Measurements from ENCODE around the gene SIGLEC11.
"Not testable (repeated sequence)": the region's sequence is repeated elsewhere in the genome, so short reads cannot be mapped to it uniquely, and the experiment has no call there.

The SIGLEC11 gene

DNA sequence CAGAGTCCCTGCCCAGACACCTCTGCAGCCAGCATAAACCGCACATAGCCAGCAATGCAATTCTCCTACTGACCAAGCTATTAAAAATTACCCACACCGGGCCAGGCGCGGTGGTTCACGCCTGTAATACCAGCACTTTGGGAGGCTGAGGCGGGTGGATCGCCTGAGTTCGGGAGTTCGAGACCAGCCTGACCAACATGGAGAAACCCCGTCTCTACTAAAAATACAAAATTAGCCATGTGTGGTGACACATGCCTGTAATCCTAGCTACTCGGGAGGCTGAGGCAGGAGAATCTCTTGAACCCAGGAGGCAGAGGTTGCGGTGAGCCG is 36.1 kb downstream of the SIGLEC11 start:
- DNase-seq = not testable (repeated sequence)

DNA sequence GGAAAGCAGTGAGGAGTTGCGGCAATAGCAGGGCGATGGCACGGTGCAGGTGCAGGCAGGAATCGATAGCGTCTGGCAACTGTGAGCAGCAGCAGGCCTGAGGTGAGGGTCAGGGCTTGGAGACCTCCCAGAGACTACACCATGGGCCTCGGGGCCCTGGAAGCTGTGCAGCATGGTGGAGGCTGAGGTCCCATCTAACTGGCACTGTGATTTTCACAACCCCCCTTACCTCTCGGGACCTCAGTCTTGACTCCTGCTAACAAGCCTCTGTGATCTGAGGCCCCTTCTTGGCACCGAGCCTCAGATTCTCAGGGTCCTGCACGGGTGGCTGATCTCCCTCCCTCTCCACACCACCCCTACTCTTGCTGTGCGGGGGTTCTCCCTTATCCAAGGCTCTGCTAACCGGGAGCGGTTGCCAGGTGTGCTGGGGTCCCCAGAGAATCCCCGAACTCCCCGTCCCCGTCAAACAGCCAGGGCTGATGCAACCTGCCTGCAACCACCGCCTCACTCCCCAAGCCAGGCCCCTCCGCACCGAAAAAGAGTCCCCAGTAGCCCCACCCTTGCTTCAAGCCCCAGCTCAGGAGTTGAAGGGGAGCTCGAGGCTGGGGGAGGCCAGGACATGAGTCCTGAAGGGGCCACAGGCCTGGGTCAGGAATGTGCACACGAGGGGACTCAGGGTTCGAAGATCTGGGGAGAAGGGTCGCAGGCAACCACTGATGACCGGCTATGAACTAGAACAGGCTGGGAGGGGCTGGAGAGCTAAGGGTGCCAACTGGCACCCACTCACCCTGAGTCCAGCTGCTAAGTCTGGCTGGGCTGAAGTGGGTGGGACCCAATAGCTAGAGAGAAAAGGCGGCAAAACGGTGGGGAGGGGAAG is 36.7 kb downstream of the SIGLEC11 start:
- no peak for DNase-seq

DNA sequence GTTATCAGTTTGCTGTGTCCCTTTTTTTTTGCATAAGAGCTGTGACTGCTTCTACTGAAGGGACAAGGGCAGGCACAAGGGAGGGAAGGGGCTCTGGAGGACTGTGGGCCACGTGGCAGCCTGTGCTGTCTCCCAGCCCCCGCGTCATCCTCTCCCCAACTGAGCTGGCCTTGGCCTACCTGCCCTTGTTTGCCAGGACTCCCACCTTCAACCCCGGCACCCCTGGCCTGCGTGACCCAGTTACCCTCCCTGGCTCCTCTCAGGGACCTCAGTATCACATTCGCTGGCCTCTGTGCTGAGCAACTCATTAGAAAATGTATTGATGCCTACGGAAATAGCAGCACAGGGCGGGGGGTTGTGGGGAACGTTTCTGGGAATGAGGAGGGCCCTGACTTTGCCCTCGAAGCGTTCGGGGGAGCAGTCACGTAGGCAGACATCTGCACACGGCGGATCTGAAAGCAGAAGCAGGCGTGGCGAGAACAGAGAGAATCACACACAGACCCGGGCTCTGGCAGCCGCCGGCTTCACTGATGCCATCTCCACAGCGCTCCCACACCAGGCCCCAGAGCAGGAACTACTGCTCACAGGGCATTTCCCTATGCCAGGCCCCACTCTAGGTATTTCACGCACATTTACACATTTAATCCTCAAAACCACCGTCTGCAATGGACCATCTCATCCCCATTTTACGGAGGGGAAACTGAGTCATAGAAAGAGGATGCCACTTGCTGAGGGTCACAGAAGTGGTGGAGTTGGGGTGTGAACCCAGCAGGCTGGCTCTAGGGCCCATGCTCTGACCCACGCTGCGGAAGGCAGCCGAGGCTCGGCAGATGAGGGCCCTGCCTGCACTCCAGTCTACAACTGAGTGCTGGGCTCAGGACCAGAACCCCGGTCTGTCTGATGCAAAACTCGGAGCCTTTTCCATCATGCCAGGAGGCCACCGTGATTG is 37.6 kb downstream of the SIGLEC11 start:
- DNase-seq = no peak

DNA sequence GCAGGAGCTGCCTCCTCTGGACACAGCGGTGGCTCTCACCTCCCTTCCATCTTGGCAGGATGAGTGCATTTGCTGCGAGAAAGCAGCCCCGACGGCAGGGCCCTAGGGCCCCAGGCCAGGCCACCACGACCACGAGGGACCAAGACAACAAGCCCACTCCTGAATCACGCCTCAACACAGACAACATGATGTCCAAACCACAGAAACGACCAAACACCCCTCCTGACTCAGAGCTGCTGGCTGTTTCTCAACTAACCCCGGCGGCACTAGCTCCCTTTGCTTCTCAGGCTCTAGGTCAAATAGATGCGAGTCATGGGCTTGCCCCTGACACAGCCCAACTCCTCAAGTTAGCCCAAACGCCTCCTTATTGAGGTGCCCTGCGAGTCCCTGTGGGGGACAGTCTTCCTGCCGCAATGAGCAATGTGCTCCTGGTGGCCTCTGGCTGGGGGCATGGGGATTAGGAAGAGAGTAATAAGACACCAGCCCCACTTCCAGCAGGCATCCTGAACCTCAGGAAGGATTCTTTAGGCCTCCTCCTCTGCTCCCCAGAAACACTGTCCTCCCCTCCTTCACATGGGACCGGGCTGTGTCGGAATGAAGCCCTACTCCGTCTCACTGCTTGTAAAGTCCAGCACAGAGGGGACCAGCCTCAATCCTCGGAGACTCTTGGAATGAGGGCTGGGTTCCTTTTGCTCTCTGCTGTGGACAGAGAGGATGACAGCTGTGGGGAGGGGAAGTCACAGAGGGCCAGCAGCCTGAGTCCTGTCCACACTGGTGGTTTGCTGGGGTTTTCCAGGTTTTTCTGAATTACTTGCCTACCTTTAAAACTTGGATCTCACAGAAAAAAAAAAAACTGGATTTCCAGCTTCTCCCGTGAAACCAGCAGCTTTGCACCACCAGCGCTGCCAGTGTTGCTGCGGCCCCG is 38.8 kb downstream of the SIGLEC11 start:
- no peak for DNase-seq

DNA sequence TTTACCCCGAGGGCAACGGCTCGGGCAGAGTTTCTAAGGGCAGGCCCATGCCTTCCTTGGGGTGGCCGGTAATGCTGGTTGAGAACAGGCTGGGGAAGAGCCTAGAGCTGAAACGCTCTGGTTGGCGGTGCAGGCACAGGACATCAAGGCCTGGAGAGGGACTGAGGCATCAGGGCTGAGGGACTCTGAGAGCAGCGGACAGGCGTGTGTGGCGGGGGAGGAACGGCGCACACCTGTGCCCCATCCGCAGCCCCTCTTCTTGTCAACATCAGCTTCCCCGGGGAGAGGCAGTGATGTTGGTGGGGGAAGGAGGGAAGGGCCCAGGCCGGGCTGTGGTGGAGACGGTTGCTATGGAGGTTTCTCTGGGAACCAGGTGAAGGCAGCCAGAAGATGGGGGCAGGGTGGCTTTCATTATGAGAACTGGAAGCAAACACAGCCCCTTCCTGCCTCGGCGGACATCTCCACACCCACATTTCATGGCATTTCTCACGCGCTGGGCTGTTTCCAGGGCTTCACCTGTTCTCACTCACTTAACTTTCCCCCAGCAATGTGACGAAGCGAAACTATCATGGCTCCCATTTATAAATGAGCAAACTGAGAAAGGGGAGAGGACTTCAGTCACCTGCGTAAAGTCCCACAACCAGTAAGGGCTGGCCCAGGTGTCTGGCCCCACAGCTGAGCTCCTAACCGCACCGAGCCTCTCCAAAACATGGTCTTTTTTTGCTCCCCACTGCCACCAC is 40.2 kb downstream of the SIGLEC11 start:
- no peak for DNase-seq

DNA sequence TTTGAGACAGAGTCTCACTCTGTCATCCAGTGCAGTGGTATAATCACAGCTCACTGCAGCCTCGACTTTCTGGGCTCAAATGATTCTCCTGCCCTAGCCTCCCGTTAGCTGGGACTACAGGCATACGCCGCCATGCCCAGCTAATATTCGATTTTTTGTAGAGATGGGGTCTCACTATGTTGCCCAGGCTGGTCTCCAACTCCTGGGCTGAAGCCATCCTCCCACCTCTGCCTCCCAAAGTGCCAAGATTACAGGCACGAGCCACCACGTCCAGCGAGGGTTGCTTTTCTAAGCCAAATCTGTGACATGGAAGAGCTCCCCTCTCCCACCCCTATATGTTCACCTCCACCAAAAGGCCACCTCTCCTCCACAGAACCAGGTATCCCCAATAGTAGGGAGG is 42.9 kb downstream of the SIGLEC11 start:
- DNase-seq = no peak

DNA sequence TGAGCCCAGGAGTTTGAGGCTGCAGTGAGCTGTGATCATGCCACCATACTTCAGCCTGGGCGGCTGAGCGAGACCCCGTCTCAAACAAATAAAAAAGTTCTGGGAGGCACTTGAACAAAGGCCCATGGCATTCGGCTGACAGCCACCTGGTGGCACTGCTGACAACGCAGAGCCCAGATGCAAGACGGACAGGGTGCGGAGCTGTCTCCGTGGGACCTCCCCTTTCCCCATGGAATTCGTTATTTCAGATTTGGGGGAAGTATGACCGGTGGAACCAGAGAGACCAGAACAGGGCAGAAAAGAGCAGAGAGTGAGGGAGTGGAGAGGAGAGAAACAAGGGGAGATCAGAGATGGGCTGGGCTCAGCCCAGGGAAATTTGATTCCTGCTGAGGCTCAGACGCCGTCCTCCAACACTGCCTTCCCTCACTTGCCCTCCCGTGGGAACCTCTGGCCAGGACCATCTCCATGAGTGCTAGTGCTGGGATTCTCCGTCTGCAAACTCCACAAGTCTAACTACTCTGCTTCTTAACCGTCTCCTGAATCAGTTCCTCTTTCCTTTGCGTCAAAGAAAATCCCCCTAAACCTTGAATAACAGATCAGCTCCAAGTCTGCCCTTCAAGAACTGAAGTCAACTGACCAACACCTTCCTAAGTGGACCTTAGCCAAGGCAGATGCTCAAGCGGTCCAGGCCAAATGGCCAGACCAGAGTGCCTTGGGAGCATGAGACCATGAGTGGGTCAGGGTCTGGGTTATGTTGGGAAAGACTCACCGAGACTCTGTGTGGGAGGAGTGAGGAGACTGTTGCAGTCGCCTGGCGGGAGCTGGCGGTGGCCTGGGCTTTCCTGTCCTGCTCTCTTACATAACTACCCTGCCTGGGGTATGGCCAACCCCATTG is 43.9 kb downstream of the SIGLEC11 start:
- DNase-seq = no peak

DNA sequence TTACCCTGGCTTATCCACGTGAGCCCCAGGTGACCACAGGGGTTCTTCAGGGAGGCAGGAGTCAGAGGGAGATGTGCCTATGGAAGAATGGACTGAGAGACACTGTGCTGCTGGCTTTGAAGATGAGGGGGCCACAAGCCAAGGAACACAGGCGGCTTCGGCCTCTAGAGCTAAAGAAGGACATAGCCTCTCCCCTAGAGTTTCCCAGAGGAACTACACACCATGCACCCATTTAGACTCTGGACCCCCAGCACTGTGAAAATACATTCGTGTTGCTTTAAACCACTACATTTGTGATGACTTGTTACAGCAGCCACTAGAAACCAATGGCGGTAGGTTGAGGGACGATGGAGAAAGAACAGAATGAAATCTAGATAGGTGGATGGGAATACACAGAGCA is 45.7 kb downstream of the SIGLEC11 start:
- DNase-seq = no peak

DNA sequence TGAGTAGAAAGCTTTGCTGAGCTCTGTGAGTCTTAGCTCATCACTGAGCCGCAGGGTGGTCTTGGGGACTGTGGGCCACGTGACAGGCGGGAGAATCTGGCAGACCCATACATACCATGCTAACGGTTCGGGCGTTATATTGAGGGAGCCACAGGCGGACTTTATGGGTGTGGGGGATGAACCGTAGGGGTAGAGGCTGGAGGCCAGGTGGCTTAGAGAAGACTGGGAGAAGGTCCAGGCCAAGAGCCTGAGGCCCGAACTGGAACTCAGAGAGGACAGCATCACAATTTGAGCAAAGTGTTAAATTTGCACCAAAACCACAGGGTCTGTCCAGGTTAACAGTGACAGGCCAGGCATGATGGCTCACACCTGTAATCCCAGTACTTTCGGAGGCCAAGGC is 47.3 kb downstream of the SIGLEC11 start:
- no peak for DNase-seq

DNA sequence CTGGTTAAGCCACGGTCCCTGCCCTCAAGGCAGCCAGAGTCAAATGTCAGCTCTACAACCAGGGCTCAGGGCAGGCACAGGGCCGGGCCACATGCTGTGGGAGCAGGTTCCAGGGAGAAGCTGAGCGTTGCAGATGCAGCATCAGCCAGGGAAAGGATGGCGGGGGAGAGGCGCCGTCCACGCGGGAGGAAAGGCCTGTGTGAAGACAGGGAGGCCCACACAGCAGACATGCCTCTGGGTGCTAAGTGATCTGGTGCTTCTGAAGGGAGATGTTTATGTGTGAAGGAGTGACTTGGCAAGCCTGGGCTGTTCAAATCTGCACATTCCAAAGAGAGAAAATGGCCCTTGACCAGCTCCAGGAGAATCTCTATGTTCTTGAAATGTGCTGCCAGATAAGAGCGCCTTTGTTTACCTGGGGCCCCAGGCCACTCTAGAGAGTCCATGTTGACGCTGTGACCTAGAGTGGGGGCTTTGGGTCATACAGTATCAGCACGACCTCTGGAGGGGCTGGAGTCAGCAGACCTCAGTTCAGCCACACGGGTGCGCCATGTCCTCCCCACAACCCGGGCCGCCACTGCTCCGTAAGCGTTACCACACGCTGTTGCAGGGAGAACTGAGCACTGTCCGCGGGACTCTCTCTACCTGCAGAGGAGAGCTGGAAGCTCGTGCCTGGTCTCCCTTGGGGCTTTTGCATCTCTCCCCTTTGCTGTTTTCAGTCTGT is 47.8 kb downstream of the SIGLEC11 start:
- DNase-seq = no peak

DNA sequence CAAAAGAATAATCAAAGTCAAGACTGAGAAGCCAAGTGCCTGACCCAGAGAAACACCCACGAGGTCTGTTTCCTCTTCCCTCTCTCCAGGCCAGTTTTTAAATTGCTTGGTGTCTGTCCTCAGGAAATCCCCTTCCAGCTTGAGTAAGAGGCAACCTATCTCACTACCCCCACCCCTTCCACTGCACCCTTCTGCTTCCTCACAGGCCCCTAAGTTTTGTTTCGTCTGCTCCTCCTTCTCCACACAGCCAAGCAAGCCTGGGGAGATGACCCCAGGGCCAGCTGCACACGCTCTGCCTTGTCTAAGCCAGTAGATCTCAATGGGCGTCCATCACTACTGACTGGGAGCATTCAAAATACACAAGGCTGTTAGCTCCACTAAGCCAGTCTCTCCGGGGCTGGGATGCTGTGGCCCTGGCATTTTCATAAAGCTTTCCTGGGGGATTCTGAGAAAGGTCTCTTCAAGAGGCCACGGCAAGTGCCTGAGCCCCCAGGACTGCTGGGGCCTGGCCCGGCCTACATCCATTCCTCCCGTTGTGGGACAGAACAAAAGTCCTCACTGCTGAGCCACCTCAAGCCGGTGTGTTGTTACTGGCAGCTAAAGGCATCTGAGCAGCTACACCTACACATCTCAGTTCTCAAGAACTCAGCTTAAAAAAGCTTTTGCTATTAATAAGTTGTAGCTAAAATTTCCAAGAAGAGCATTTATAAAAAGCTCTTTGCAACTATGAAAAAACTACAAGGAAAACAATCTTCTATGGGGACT is 49.4 kb downstream of the SIGLEC11 start:
- DNase-seq = no peak

DNA sequence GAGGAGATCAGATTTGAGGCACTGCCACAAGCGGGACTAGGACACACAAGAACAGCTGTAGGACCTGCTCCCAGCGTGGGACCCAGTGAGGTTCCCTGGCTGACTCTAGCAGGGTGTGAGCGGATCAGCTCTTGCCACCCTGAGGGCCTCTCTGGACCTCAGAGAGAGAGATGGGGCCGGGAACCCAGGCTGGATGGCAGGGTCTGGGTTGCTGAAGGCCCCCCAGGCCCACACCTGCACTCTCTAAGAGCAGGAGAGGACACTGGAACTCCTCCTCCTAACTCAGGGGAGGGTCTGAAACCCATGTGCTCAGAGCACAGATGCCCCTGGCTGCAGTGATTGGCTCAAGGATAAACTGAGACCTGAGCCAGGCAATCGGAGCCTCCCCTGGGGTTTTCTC is 50.8 kb downstream of the SIGLEC11 start:
- DNase-seq = no peak

DNA sequence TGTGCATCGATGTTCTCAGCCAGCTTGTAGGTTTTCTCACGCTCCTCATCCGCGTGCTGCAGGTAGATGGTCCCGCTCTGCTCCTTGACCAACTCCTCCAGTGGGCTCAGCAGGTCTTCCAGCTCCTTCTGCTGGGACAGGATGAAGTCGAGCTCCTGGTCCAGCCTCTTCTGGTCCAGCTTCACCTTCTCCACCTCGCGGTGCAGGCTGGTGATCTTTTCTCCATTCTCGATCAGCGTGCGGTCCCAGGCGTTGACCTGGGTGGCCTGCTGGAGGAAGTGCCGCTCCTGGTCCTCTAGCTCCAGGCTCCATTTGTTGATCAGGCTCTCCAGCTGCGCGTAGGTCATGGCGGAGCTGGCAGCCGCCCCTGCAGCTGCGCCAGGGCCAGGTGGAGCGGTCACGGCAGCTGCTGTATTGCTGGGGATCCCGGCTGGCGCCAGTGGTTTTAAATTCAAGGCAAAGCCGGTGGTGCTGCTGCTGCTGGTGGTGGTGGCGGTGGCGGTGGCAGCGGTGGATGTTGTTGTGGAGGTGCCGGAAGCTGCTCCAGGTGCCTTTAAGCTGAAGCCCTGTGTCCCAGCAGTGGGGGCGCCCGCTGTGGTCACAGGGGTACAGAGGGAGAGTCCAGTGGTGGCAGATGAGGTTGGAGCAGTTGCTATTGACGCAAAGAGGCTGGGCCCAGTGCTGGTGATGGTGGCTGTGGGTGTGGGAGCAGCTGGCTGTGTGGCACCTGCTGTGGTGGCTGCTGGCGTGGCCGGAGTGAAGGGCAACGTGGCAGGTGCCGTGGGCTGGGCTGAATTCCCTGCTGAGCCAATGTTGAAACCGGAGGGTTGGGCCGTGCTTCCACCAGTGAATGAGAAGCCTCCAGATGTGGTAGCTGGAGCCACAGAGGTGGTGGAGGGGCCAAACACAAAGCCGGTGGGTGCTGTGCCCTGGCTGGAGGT is 52.2 kb downstream of the SIGLEC11 start:
- no peak for DNase-seq

DNA sequence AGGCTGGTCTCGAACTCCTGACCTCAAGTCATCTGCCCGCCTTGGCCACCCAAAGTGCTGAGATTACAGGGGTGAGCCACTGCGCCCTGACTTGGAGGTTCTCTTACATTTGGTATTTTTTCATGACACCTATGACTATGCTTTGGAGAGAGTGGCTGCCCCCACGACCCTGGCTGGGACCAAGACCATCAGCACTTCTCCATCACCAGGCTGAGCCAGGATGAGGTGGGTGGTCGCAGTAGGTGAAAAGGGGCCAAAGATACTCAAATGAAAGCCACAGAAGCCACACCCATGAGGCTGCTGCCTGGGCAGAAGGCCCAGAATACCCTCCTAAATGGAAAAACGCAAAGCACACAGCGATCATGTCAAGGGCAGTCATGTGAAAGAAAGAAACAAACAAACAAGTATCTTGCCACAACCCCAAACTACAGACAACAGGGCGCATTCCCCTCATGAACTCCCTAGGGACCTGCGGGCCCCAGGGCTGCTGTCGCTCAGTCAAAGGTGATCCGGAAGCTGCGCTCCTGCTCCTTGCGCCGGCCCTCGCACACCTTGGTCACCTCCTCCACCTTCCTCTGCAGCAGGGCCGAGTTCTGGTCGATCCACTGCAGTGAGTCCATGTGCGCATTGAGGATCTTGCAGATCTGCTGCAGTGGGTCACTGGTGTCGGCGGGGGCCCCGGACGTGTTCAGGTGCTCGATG is 53.1 kb downstream of the SIGLEC11 start:
- DNase-seq = no peak

DNA sequence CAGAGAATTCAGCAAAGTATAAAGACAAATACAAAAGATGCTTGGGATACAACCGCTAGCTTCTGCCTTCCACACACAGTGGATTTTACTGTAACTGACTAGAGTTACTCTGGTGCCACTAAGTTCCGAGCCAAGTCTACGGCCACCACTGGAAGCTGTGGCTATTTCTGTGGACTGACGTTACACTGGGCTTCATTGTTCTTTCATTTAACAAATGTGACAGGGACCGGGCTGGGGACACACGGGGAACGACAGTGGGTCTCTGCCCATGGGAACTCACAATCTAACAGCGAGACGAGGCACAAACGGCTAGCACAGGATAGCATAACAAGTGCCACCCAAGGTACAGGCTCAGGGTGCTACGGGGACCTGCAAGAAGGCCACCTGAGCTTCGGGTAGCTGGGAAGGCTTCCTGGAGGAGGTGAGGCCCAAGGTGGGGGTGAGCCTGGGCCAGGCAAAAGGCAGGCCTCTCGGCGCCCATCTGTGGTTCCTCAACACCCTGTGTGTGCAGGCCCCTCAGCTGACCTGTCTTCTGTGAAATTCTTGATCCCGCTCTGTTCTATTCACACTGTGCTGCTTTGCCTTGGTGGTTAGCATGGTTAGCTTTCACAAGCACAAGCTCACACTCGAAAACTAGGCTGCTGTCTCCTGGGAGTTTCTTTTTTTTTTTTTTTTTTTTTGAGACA is 54.0 kb downstream of the SIGLEC11 start:
- DNase-seq = no peak

DNA sequence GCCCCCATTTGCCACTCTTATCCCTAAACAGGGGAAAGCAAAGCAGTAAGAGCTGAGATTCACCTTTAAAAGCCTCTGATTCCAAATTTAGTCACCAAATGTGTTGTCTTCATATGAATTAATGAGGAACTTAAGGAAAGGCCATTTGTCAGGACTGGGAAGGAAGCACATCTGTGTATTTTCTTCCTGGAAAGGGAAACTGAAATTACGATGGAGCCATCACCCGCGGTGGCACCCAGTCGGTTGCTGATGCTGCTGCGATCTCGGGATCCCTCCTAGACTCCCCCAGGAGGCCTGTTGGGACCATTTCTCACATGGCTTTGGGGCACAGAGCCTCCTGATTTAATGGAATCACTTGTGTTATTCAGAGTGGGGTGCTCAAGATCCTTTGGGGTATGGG is 56.8 kb downstream of the SIGLEC11 start:
- DNase-seq = no peak

Measured in SW 1271 (cell line).